H1 (cell line): ENCODE data around the gene PHKA2. TPM values are rescaled to one million over a fixed set of nuclear protein-coding genes. Genes with fewer than 3 reads are reported as not detected.

ENCODE experiments used
- CTCF ChIA-PET: fragments of 300-600 bp; sonication (Branson Sonifier 250); formaldehyde crosslinking; loops from one replicate; lab custom pipeline; 2021; ENCODE audit not compliant: partially characterized antibody; lab: Charles Lee
- POLR2A ChIA-PET: fragments of 300-600 bp; sonication (Branson Sonifier 250); formaldehyde crosslinking; loops from one replicate; lab custom pipeline; 2021; ENCODE audit warnings: inconsistent platforms; ENCODE audit not compliant: partially characterized antibody; lab: Charles Lee
- DNase-seq, 2 experiments: peaks; one replicate each; pipeline versions ENCODE4 v3.0.0 to v3.0.0-alpha.2; 2010 to 2022; ENCODE audit warnings: low spot score in 2 of 2, low read depth in 1 of 2, mixed read lengths in 1 of 2
- FAIRE-seq: peaks from 2 replicates; lab custom pipeline; 2011; peaks lifted over from hg19 to GRCh38; lab: Jason Lieb, UNC
- H2AFZ ChIP-seq: 2 replicates; pipeline ENCODE4 v1.8.1; 2012; ENCODE audit warnings: low read length, inconsistent platforms
- H2AK5ac ChIP-seq: 2 replicates; pipeline ENCODE4 v1.6.1; 2013; ENCODE audit warnings: low read depth, low read length
- H2BK120ac ChIP-seq: replicated peaks from 2 replicates; pipeline ENCODE3; 2013; ENCODE audit warnings: low read depth, low read length, inconsistent platforms
- H2BK12ac ChIP-seq: 2 replicates; pipeline ENCODE4 v1.6.1; 2013; ENCODE audit warnings: low read depth, low read length
- H2BK15ac ChIP-seq: 2 replicates; pipeline ENCODE4 v1.6.1; 2013; ENCODE audit warnings: low read length
- H2BK20ac ChIP-seq: 2 replicates; pipeline ENCODE4 v1.6.1; 2013; ENCODE audit warnings: low read length
- H2BK5ac ChIP-seq: 2 replicates; pipeline ENCODE4 v1.6.1; 2013; ENCODE audit warnings: low read depth, low read length
- H3K14ac ChIP-seq: 2 replicates; pipeline ENCODE4 v1.6.1; 2013; ENCODE audit warnings: inconsistent platforms; ENCODE audit not compliant: insufficient read length
- H3K18ac ChIP-seq: 2 replicates; pipeline ENCODE4 v1.6.1; 2013; ENCODE audit warnings: low read length; ENCODE audit errors: extremely low read depth
- H3K23ac ChIP-seq: 2 replicates; pipeline ENCODE4 v1.6.1; 2013; ENCODE audit warnings: inconsistent platforms; ENCODE audit not compliant: insufficient read length
- H3K23me2 ChIP-seq: 2 replicates; pipeline ENCODE4 v1.6.1; 2013; ENCODE audit warnings: low read depth, low read length
- H3K27ac ChIP-seq: 2 replicates; pipeline ENCODE4 v1.6.1; 2011; ENCODE audit warnings: low read depth, low read length, inconsistent platforms
- H3K27me3 ChIP-seq, 4 experiments: replicated peaks in 1 of 4; 1 replicate in 1 of 4; 2 replicates in 3 of 4; pipeline versions ENCODE4 v1.6.1 to v1.8.1; 2011 to 2013; ENCODE audit warnings: low read length in 3 of 4, mild to moderate bottlenecking in 3 of 4, inconsistent platforms in 2 of 4, mixed read lengths in 2 of 4, moderate library complexity in 1 of 4; ENCODE audit not compliant: control insufficient read depth in 3 of 4, insufficient read depth in 3 of 4; ENCODE audit errors: extremely low read depth in 1 of 4
- H3K36me3 ChIP-seq, 4 experiments: 2 replicates each; pipeline versions ENCODE4 v1.6.1 to v1.8.1; 2011 to 2013; ENCODE audit warnings: mild to moderate bottlenecking in 4 of 4, low read length in 3 of 4, moderate library complexity in 2 of 4, control low read depth in 1 of 4, inconsistent platforms in 1 of 4; ENCODE audit not compliant: insufficient read depth in 4 of 4, control insufficient read depth in 2 of 4
- H3K4ac ChIP-seq: replicated peaks from 2 replicates; pipeline ENCODE3; 2013; ENCODE audit warnings: low read length, low read depth, mixed read lengths, inconsistent platforms; ENCODE audit not compliant: insufficient read length
- H3K4me1 ChIP-seq, 4 experiments: replicated peaks in 1 of 4; 1 replicate in 1 of 4; 2 replicates in 3 of 4; pipeline versions ENCODE4 v1.6.1 to v1.8.1; 2011 to 2013; ENCODE audit warnings: low read length in 3 of 4, inconsistent platforms in 2 of 4, mixed read lengths in 1 of 4; ENCODE audit not compliant: insufficient read depth in 4 of 4, control insufficient read depth in 3 of 4
- H3K4me2 ChIP-seq, 2 experiments: 2 replicates each; pipeline versions ENCODE4 v1.6.1 to v1.8.1; 2011 to 2013; ENCODE audit warnings: low read depth in 2 of 2, low read length in 2 of 2, control low read depth in 1 of 2, inconsistent platforms in 1 of 2, mild to moderate bottlenecking in 1 of 2; ENCODE audit not compliant: insufficient read depth in 1 of 2
- H3K4me3 ChIP-seq, 4 experiments: fragments of 200-600, 300-600 bp in 1 of 4; sonication (generic), shearing (Covaris generic), sonication (Bioruptor Twin) in 1 of 4; 2 replicates each; pipeline versions ENCODE4 v1.5.1 to v1.8.1; 2011 to 2016; ENCODE audit warnings: low read length in 4 of 4, low read depth in 3 of 4, control low read depth in 2 of 4, inconsistent platforms in 2 of 4, mild to moderate bottlenecking in 2 of 4, mixed read lengths in 1 of 4, moderate library complexity in 1 of 4; ENCODE audit not compliant: insufficient read depth in 2 of 4; ENCODE audit errors: extremely low read depth in 1 of 4
- H3K56ac ChIP-seq: replicated peaks from 2 replicates; pipeline ENCODE3; 2013; ENCODE audit warnings: low read depth, mild to moderate bottlenecking, mixed read lengths, low read length, inconsistent platforms; ENCODE audit not compliant: insufficient read length
- H3K79me1 ChIP-seq: 2 replicates; pipeline ENCODE4 v1.6.1; 2013; ENCODE audit warnings: low read depth, low read length, control low read depth
- H3K79me2 ChIP-seq, 2 experiments: 2 replicates each; pipeline versions ENCODE4 v1.6.1 to v1.8.1; 2012 to 2013; ENCODE audit warnings: low read length in 2 of 2, mild to moderate bottlenecking in 2 of 2, inconsistent platforms in 1 of 2; ENCODE audit not compliant: insufficient read depth in 2 of 2, control insufficient read depth in 1 of 2
- H3K9ac ChIP-seq, 4 experiments: replicated peaks in 1 of 4; 1 replicate in 1 of 4; 2 replicates in 3 of 4; pipeline versions ENCODE4 v1.6.1 to v1.8.1; 2011 to 2013; ENCODE audit warnings: low read depth in 3 of 4, low read length in 3 of 4, control low read depth in 2 of 4, mild to moderate bottlenecking in 2 of 4, moderate library complexity in 2 of 4, inconsistent platforms in 1 of 4; ENCODE audit errors: extremely low read depth in 1 of 4
- H3K9me3 ChIP-seq, 2 experiments: 2 replicates each; pipeline versions ENCODE4 v1.6.1 to v1.8.1; 2012 to 2013; ENCODE audit warnings: mild to moderate bottlenecking in 2 of 2, moderate library complexity in 2 of 2, control low read depth in 1 of 2, inconsistent platforms in 1 of 2, low read depth in 1 of 2, low read length in 1 of 2, mixed read lengths in 1 of 2; ENCODE audit not compliant: insufficient read depth in 2 of 2
- H4K20me1 ChIP-seq, 2 experiments: replicated peaks in 1 of 2; 2 replicates each; pipeline versions ENCODE3 to v1.8.1; 2011 to 2013; ENCODE audit warnings: inconsistent platforms in 2 of 2, low read length in 2 of 2, mild to moderate bottlenecking in 1 of 2; ENCODE audit not compliant: insufficient read depth in 2 of 2, control insufficient read depth in 1 of 2
- H4K5ac ChIP-seq: 2 replicates; pipeline ENCODE4 v1.6.1; 2013; ENCODE audit warnings: low read length, low read depth, mixed read lengths, inconsistent platforms; ENCODE audit not compliant: insufficient read length
- H4K8ac ChIP-seq: 2 replicates; pipeline ENCODE4 v1.8.0; 2013; ENCODE audit warnings: mild to moderate bottlenecking, moderate library complexity, low read length, inconsistent platforms; ENCODE audit not compliant: insufficient read depth; ENCODE audit errors: extremely low read depth
- H4K91ac ChIP-seq: replicated peaks from 2 replicates; pipeline ENCODE3; 2013; ENCODE audit warnings: low read length, mixed read lengths, inconsistent platforms; ENCODE audit not compliant: insufficient read length
- ASH2L ChIP-seq: fragments of 200-600, 300-600 bp; sonication (generic); IDR thresholded peaks from one replicate; pipeline ENCODE4 v1.7.1; 2017; ENCODE audit warnings: low read length
- BACH1 ChIP-seq: IDR thresholded peaks from 2 replicates; pipeline ENCODE4 v1.6.1; 2012; ENCODE audit warnings: low read length, improper control_type of control experiment
- BCL11A ChIP-seq, 2 experiments: IDR thresholded peaks; one replicate each; pipeline ENCODE4 v1.6.1; 2011; ENCODE audit warnings: low read depth in 2 of 2, low read length in 2 of 2, mild to moderate bottlenecking in 2 of 2
- CEBPB ChIP-seq: IDR thresholded peaks from 2 replicates; pipeline ENCODE4 v1.6.1; 2012; ENCODE audit warnings: low read depth, low read length
- CHD2 ChIP-seq: IDR thresholded peaks from 2 replicates; pipeline ENCODE4 v1.6.1; 2012; ENCODE audit warnings: low read length, improper control_type of control experiment
- EGR1 ChIP-seq: IDR thresholded peaks from 2 replicates; pipeline ENCODE4 v1.6.1; 2011; ENCODE audit warnings: low read depth, low read length, borderline replicate concordance
- GTF2F1 ChIP-seq: IDR thresholded peaks from 2 replicates; pipeline ENCODE4 v1.6.1; 2012; ENCODE audit warnings: low read depth, low read length, improper control_type of control experiment, borderline replicate concordance
- POLR2AphosphoS5 ChIP-seq: IDR thresholded peaks from 2 replicates; pipeline ENCODE4 v1.6.1; 2011; ENCODE audit warnings: low read depth, low read length
- RFX5 ChIP-seq: IDR thresholded peaks from 2 replicates; pipeline ENCODE4 v1.6.1; 2011; ENCODE audit warnings: low read depth, low read length, improper control_type of control experiment, borderline replicate concordance
- SIX5 ChIP-seq: IDR thresholded peaks from 2 replicates; pipeline ENCODE4 v1.6.1; 2011; ENCODE audit warnings: mild to moderate bottlenecking, low read depth, low read length
- SP2 ChIP-seq: IDR thresholded peaks from 2 replicates; pipeline ENCODE4 v1.6.1; 2012; ENCODE audit warnings: mild to moderate bottlenecking, low read length, inconsistent platforms
- SP4 ChIP-seq: IDR thresholded peaks from 2 replicates; pipeline ENCODE4 v1.6.1; 2012; ENCODE audit warnings: low read length, inconsistent platforms
- TAF1 ChIP-seq: IDR thresholded peaks from 2 replicates; pipeline ENCODE4 v1.6.1; 2011; ENCODE audit warnings: mild to moderate bottlenecking, low read depth, low read length
- ZNF274 ChIP-seq: IDR thresholded peaks from 2 replicates; pipeline ENCODE4 v1.7.0; 2012; ENCODE audit warnings: low read length, borderline replicate concordance; ENCODE audit errors: extremely low read depth
- WGBS, 2 experiments: shearing (Covaris generic) in 1 of 2; methylation state at CpG; one replicate each; pipeline versions ENCODE4 v1.1.6 to v1.1.7; 2013 to 2015; ENCODE audit warnings: low lambda C conversion rate in 2 of 2, mixed read lengths in 2 of 2, inconsistent platforms in 1 of 2, low coverage in 1 of 2, missing lambda C conversion rate in 1 of 2; ENCODE audit not compliant: insufficient replicate concordance in 2 of 2, insufficient coverage in 1 of 2, insufficient read length in 1 of 2; ENCODE audit errors: extremely low coverage in 1 of 2, missing lambda C conversion rate in 1 of 2; 5-methylcytosine and 5-hydroxymethylcytosine counted together
- polyA plus RNA-seq, 7 experiments: library from polyadenylated mRNA; depleted of rRNA in 3 of 7; stranded (reverse) in 5 of 7; unstranded in 2 of 7; fragments of >200 nt in 5 of 7; fragments of 200-250 nt in 2 of 7; gene quantifications; 1 replicate in 5 of 7; 2 replicates in 1 of 7; 4 replicates in 1 of 7; pipeline versions ENCODE4 v1.2.1 to v1.2.3, GENCODE V29; 2011 to 2013; ENCODE audit warnings: missing spikeins in 2 of 7, mixed read lengths in 2 of 7
- total RNA-seq: library from RNA; stranded (reverse); fragmentation: NEBNext Ultra II Directional; extraction: Animal tissue kit (Norgen Biotek cat#: 25700); gene quantifications from 2 replicates; pipeline ENCODE4 v1.2.1, GENCODE V29; 2021
- TF ChIP-seq, protein P1 (sequence below), 3 experiments: IDR thresholded peaks; 1 replicate in 2 of 3; 2 replicates in 1 of 3; pipeline versions ENCODE4 v1.5.1 to v1.6.1; 2011; ENCODE audit warnings: low read length in 3 of 3, mild to moderate bottlenecking in 3 of 3, inconsistent platforms in 2 of 3, low read depth in 1 of 3, moderate library complexity in 1 of 3; ENCODE audit not compliant: insufficient read depth in 1 of 3; ENCODE audit errors: control extremely low read depth in 1 of 3

PHKA2 gene
- total and polyA plus RNA-seq, 2 of the 8 experiments (the other 6 are each of a cell fraction or from before 2014, with no cell fraction given), result 28.1 to 35.8 TPM

DNA sequence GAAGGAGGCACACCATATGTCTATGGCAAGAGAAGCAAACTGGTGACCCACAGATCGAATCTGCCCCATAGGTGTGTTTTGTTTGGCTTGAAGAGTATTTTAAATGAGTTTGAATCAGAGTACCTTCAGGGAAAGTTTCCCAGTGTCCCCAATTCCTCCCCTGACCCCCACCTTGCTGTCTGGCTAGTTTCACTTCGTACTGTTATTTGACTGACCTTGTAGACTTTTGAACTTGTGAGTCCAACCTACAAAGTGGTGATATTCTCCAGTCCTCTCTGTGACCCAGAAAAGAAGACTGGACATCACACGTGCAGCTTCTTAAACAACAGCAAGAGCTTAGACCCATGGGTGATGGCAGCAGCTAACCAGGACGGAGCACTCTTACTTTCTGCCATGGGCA is 39.4 kb downstream of the PHKA2 start:
- 90% methylated on average over 4 of the region's 4 CpGs; no CpG with 5 or more reads in 1 of the 2 experiments for WGBS, 2 experiments
- TF ChIP-seq BCL11A (IDR thresholded peaks at IDR 0.05; ENCODE audit: low read depth in 2 of 2, low read length in 2 of 2), result no peak
- TF ChIP-seq, protein P1, sequence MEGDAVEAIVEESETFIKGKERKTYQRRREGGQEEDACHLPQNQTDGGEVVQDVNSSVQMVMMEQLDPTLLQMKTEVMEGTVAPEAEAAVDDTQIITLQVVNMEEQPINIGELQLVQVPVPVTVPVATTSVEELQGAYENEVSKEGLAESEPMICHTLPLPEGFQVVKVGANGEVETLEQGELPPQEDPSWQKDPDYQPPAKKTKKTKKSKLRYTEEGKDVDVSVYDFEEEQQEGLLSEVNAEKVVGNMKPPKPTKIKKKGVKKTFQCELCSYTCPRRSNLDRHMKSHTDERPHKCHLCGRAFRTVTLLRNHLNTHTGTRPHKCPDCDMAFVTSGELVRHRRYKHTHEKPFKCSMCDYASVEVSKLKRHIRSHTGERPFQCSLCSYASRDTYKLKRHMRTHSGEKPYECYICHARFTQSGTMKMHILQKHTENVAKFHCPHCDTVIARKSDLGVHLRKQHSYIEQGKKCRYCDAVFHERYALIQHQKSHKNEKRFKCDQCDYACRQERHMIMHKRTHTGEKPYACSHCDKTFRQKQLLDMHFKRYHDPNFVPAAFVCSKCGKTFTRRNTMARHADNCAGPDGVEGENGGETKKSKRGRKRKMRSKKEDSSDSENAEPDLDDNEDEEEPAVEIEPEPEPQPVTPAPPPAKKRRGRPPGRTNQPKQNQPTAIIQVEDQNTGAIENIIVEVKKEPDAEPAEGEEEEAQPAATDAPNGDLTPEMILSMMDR (IDR thresholded peaks at IDR 0.05; ENCODE audit: control extremely low read depth in 1 of 3, insufficient read depth in 1 of 3, low read depth in 1 of 3, low read length in 3 of 3), result no peak
- TF ChIP-seq ASH2L, result no peak
- TF ChIP-seq RFX5, result no peak
- no peak for TF ChIP-seq POLR2AphosphoS5
- no peak for TF ChIP-seq ZNF274
- no peak for TF ChIP-seq CHD2
- TF ChIP-seq SP2, result no peak
- TF ChIP-seq BACH1, result no peak
- TF ChIP-seq EGR1, result no peak
- no peak for TF ChIP-seq TAF1
- TF ChIP-seq SIX5, result no peak
- TF ChIP-seq CEBPB, result no peak
- TF ChIP-seq SP4, result no peak
- no peak for TF ChIP-seq GTF2F1

More for the DNA sequence above, 39.4 kb downstream of the PHKA2 start:
- Histone ChIP-seq H3K9me3 (no peaks in the 10 kb centered on the region), H3K79me1 (no peaks in the 10 kb centered on the region), H3K23me2 (no peaks in the 10 kb centered on the region), H3K14ac (no peak overlapping the region), H2AK5ac (no peak overlapping the region), H2BK120ac (no peak overlapping the region), H3K4me2 (no peak overlapping the region), H3K9ac (no peak overlapping the region), H3K56ac (no peak overlapping the region), H4K91ac (no peak overlapping the region), H3K23ac (no peak overlapping the region), H3K36me3 (peaks cover 0 to 3% (median 0%) of the 10 kb centered on the region in 4 experiments; a peak in 2 of 8 replicates), H4K8ac (no peak overlapping the region), H2BK20ac (no peak overlapping the region), H3K18ac (no peak overlapping the region), H2BK12ac (no peak overlapping the region), H4K20me1 (no peaks in the 10 kb centered on the region), H2BK5ac (no peak overlapping the region), H4K5ac (no peak overlapping the region), H2BK15ac (no peak overlapping the region), H3K27me3 (no peaks in the 10 kb centered on the region), H3K4ac (no peak overlapping the region), H3K4me3 (no peak overlapping the region), H3K4me1 (no peaks in the 10 kb centered on the region), H2AFZ (no peak overlapping the region), H3K79me2 (no peaks in the 10 kb centered on the region), H3K27ac (no peak overlapping the region)
- POLR2A ChIA-PET, result no interaction called here
- CTCF ChIA-PET, result no interaction called here
- DNase-seq (no peak), FAIRE-seq (no peak)
